Lower lobe of right lung (tissue), 2 donors: ENCODE data around the gene KRT86. TPM values are rescaled to one million over a fixed set of nuclear protein-coding genes. Genes with fewer than 3 reads are reported as not detected.

Experiments used
- ATAC-seq, 2 donors: fragments of 200-7000 bp; cut with Tn5 transposase; one replicate each; pipeline ENCODE4 v1.9.1; 2020 to 2022; ENCODE audit warnings: mild to moderate bottlenecking in 2 of 2, moderate library complexity in 2 of 2
- DNase-seq: peaks from one replicate; pipeline ENCODE4 v3.0.0-alpha.2; 2020
- H3K27ac ChIP-seq: fragments of 200-600 bp; one replicate; pipeline ENCODE4 v1.8.0; 2022
- H3K27me3 ChIP-seq: fragments of 200-600 bp; one replicate; pipeline ENCODE4 v1.8.0; 2022; ENCODE audit warnings: low read depth
- H3K36me3 ChIP-seq: fragments of 200-600 bp; one replicate; pipeline ENCODE4 v1.8.0; 2022; ENCODE audit warnings: mild to moderate bottlenecking
- H3K4me1 ChIP-seq: fragments of 200-600 bp; one replicate; pipeline ENCODE4 v1.8.0; 2022
- H3K4me3 ChIP-seq: fragments of 200-600 bp; one replicate; pipeline ENCODE4 v1.8.0; 2022; ENCODE audit warnings: mild to moderate bottlenecking
- H3K9me3 ChIP-seq: fragments of 200-600 bp; one replicate; pipeline ENCODE4 v1.8.0; 2022
- intact Hi-C: fragments of 100-400 bp; cut with DNase I; formaldehyde crosslinking; loops from one replicate; pipeline ENCODE4 v1.11.0; 2022
- total RNA-seq: library from RNA; stranded (reverse); fragmentation: NEBNext Ultra II Directional; extraction: Animal tissue kit (Norgen Biotek cat#: 25700); gene quantifications from one replicate; pipeline ENCODE4 v1.2.1, GENCODE V29; 2021
- TF ChIP-seq, protein P1 (sequence below): fragments of 200-600 bp; IDR thresholded peaks from one replicate; pipeline ENCODE4 v1.8.0; 2022; ENCODE audit warnings: antibody characterized with exemption, mild to moderate bottlenecking
- donor health status: DM: no; HTN: yes; CAD: no; lungs with severe emphysema.

KRT86 gene
- total RNA-seq, 1 donor from 2014 or later: 0.74 TPM

DNA sequence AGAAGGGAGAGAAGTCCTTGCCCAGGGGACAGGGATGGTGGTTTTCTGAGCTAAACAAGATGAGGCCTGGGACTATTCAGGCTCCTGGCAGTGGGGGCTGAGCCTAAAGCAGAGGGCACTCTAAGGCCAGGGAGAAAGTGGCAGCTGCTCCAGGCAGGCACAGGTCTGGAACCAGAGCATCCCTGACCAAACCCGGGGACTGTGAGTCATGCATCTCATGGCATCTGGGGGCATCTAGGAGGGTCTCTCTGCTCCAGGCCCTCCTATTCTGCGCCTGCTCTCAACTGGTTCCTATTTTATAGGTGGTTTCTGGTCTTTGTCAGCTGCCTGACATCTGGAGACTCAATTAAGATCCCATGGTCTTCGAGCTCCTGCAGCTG, 29.8 kb upstream of the KRT86 start:
- no peak for DNase-seq
- intact Hi-C loops: no loop called here
- no peaks in the 10 kb centered on the region for H3K9me3 ChIP-seq
- peaks cover 10% of the 10 kb centered on the region for H3K36me3 ChIP-seq
- H3K27ac ChIP-seq: peak overlapping the region; percentile 71
- peaks cover 8% of the 10 kb centered on the region for H3K27me3 ChIP-seq
- peaks cover 43% of the 10 kb centered on the region for H3K4me1 ChIP-seq
- no peak overlapping the region for H3K4me3 ChIP-seq
- TF ChIP-seq, protein P1, sequence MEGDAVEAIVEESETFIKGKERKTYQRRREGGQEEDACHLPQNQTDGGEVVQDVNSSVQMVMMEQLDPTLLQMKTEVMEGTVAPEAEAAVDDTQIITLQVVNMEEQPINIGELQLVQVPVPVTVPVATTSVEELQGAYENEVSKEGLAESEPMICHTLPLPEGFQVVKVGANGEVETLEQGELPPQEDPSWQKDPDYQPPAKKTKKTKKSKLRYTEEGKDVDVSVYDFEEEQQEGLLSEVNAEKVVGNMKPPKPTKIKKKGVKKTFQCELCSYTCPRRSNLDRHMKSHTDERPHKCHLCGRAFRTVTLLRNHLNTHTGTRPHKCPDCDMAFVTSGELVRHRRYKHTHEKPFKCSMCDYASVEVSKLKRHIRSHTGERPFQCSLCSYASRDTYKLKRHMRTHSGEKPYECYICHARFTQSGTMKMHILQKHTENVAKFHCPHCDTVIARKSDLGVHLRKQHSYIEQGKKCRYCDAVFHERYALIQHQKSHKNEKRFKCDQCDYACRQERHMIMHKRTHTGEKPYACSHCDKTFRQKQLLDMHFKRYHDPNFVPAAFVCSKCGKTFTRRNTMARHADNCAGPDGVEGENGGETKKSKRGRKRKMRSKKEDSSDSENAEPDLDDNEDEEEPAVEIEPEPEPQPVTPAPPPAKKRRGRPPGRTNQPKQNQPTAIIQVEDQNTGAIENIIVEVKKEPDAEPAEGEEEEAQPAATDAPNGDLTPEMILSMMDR: no peak
- no peak for ATAC-seq

DNA sequence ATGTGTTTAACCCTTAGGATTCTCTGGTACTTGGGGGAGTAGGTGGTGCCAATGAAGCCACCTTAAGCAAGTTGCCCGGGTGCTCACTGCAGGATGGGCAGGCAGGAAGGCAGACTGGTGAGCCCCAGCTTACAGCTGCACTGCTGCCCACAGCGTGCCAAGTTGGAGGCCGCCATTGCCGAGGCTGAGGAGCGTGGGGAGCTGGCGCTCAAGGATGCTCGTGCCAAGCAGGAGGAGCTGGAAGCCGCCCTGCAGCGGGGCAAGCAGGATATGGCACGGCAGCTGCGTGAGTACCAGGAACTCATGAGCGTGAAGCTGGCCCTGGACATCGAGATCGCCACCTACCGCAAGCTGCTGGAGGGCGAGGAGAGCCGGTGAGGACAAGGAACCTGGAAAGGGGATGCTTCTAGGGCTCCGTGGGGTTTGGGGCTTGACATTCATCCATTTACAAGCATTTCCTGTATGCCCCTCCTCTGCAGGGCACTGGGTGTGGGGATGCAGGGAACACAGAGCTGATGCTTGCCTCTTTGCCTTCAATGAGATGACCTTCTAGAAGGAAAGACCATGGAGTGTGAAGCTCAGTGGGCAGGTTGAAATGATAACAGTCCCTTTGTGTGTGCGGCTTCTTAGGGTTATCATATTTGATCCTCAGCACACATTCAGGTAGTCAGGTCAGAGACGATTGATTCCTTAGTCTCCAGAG, 29.0 kb upstream of the KRT86 start:
- no peaks in the 10 kb centered on the region for H3K9me3 ChIP-seq
- TF ChIP-seq, protein P1: no peak
- DNase-seq: no peak
- no peak overlapping the region for H3K4me3 ChIP-seq
- H3K4me1 ChIP-seq: peaks cover 45% of the 10 kb centered on the region
- H3K27ac ChIP-seq: no peak overlapping the region
- peaks cover 10% of the 10 kb centered on the region for H3K36me3 ChIP-seq
- H3K27me3 ChIP-seq: peaks cover 16% of the 10 kb centered on the region
- ATAC-seq: no peak
- intact Hi-C loops: no loop called here

DNA sequence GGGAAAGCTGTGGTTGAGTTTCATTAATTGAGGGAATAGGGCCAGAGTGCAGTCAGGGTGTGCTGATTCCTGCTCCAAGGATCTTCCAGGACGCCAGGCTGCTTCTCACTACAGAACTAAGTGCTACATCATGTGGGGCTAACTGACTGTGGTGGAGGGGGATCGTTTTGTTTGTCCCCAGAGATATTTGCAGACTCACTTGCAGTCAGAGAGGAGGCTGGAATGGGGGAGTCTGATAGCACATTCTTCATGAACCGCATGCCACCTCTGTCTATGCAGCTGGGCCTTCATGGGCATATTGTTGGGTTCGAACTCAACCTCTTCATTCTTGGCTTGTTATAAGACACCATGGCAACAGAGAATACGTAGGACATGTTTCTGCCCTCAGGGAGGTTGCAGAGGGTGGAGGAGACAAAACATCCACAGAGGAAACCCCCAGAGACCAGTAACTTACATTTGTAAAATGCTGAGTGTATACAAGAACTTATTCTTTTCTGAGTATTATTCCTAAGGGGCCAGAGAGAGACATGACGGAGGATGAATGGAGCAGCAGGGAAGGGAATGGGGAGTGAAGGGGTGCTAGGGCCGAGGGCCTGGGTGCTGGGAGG, 28.4 kb upstream of the KRT86 start:
- TF ChIP-seq, protein P1: no peak
- Histone ChIP-seq H3K4me3 (no peak overlapping the region), H3K27ac (no peak overlapping the region), H3K36me3 (peaks cover 10% of the 10 kb centered on the region), H3K9me3 (no peaks in the 10 kb centered on the region), H3K27me3 (peaks cover 21% of the 10 kb centered on the region), H3K4me1 (peaks cover 45% of the 10 kb centered on the region)
- no peak for ATAC-seq
- no peak for DNase-seq
- intact Hi-C loops: no loop called here

DNA sequence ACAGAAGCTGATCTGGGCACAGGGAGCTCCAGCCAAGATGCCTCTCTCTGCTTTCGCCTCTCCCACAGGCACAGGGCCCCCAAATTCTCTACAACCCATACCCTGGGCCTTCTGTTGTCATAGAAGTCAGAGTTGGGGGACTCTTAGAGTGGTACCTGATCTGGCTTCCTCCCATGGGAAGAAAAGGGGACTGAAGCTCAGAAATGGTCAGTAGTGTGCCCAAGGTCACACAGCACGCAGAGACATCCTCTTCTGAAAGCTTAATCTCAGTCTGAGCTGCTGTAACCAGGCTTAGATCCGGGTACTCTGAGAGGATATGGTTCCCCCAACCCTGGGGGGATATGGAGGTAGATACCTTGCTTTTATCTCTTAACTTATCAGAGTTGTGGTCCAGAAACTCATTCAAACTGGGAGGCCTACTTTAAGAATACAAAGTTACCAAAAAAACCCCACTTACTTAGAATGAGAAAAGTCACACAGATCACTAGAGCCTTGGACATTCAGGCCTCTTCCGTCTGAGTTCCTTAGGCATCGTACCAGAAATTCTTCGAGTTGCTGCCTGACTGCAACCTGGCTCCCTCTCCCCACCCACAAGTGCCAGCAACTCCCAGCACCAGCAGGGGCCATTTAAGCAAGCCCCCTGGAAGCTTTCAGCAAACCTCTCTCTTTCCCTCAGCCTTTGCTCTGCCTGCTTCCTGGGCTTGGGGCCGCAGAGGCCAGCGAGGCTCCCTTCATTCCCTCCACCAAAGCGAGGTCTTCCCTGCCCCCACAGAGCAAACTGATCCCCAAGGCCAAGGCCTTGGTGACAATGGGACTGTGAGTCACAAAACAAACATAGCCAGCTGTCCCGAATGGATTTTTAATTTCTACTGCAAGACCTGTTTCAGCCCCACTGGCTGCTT, 27.5 kb upstream of the KRT86 start:
- Histone ChIP-seq H3K4me3 (no peak overlapping the region), H3K9me3 (no peaks in the 10 kb centered on the region), H3K27ac (peak overlapping the region; percentile 69), H3K36me3 (peaks cover 6% of the 10 kb centered on the region), H3K27me3 (peaks cover 21% of the 10 kb centered on the region), H3K4me1 (peaks cover 45% of the 10 kb centered on the region)
- intact Hi-C loops: no loop called here
- ATAC-seq: peak; percentile 2 to 15
- TF ChIP-seq, protein P1: no peak
- DNase-seq: no peak

DNA sequence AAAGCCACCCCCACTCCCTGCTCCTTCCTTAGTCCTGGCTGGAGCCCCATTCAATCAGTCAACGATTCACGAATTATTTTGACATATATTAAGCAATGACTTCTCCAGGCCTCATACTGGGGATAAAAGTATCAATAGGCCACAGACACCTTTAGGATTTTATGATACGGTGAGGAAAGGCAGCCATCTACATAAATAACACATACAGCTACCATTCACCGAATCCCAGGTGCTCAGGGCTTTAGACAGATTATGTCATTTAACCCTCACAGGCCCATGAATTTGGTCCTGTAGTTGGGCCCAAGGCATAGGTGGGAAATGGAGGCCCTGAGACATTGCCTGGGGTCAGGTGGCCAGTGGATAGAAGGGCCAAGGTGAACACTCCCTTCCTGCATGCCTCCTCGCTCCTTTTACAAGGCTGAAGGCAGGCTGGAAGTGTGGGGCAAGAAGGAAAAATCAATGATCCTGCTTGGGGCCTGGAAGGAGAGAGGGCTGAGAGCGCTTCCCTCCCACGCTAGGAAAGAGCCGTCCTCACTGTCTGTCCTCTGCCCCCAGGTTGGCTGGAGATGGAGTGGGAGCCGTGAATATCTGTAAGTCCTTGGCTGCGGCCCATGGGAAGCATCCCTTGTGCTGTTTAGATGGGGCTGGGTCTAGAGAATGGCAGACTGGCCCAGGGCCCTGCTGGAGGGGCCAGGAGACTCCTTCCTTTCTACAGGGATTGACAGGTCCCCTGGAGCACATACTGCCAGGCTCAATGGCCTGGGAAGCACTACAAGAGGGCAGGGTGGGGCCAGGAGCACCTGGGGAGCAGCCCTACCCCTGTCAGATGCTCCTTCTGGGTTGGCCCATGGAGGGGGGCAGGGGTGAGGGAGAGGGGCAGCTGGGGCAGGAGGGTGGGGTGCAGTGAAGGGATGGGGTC, 26.6 kb upstream of the KRT86 start:
- H3K36me3 ChIP-seq: peaks cover 4% of the 10 kb centered on the region
- no peaks in the 10 kb centered on the region for H3K9me3 ChIP-seq
- H3K4me1 ChIP-seq: peaks cover 43% of the 10 kb centered on the region
- intact Hi-C loops: no loop called here
- TF ChIP-seq, protein P1: no peak
- ATAC-seq: peak in 1 of 2 donors; percentile 1
- peaks cover 21% of the 10 kb centered on the region for H3K27me3 ChIP-seq
- H3K4me3 ChIP-seq: no peak overlapping the region
- no peak for DNase-seq
- H3K27ac ChIP-seq: peak overlapping the region; percentile 69
